ENCODE results near the gene LRRC53.

LRRC53 gene

DNA sequence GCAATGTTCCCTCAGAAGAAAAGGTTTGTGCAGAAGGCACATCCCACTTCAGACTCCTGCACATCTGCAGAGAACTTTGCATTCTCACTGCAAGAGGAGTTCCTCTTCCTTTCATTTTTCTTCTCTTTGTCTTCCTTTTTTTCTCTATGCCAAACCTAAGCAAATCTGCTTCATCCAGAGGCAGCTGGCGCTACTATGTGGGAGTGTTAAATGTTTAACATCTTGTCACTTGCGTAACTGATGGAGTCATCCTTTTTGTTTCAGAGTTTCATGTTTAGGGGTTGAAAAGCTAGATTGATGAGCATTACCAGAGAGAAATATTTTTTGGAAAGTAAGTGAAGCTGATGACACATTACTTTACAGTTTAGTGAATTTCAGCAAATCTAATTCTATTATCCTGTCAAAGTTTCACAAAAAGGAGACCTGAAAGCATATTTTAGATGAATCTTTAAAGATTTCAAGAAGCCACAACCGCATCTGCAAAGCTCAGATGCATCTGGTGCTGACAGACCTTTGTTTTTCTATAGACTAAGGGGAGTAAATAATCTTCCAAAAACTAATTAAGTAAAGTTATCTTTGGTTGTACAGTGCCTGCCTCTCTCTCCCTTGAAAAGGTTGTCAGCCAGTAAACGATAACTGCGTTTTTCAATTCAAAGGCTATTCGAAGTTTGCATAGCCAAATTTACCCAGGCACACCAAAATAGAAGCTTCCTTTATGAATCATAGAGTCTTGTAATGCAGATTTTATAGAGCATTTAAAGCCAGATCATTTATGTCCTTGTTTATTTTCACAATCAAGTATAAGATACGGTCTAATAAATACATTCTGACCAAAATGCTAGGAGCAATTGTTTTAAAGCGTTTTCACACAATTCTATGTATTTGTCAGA lies 1.2 kb upstream of the LRRC53 start:
- no peak for TF ChIP-seq CTCF (conservative IDR thresholded peaks at IDR 0.05; ENCODE audit: low read depth)
- no peak for DNase-seq (ENCODE audit: low spot score)
- ChIA-PET CTCF (interaction anchor here (0.6 to 0.7 kb wide), 2 partner anchors 99 to 361 kb away, joined by 3 to 7 read pairs; no protein-coding TSS in a partner anchor), POLR2A (ENCODE audit: low non-redundant PET) (no interaction called here)
- no peak overlapping the region for H3K27ac ChIP-seq

DNA sequence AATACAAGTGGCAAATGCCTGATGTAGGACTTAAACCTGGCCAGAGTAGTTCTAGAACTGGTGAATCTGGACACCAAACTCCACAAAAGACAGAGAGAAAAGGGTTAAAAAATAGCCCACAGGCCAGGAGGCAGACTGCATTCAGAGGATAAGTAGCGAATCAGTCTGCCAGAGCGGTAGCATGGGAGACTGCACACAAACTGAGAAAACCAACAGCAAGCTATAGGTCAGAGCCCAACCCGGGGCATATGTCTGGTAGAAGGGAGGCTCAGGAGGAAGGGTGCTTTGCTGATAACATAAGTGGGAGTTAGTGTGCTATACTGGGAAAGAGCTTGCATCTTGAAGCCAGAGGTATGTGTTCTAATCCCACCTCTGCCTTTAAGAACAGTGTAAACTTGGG lies 4.0 kb downstream of the LRRC53 start:
- no peak overlapping the region for H3K27ac ChIP-seq
- no peak for TF ChIP-seq CTCF (conservative IDR thresholded peaks at IDR 0.05; ENCODE audit: low read depth)
- DNase-seq (ENCODE audit: low spot score), result no peak
- ChIA-PET POLR2A (ENCODE audit: low non-redundant PET) (no interaction called here), CTCF (interaction anchor here (1.7 kb wide), 1 partner anchor 225 kb away, joined by 5 read pairs; the partner anchor contains the start of gene TYW3)

DNA sequence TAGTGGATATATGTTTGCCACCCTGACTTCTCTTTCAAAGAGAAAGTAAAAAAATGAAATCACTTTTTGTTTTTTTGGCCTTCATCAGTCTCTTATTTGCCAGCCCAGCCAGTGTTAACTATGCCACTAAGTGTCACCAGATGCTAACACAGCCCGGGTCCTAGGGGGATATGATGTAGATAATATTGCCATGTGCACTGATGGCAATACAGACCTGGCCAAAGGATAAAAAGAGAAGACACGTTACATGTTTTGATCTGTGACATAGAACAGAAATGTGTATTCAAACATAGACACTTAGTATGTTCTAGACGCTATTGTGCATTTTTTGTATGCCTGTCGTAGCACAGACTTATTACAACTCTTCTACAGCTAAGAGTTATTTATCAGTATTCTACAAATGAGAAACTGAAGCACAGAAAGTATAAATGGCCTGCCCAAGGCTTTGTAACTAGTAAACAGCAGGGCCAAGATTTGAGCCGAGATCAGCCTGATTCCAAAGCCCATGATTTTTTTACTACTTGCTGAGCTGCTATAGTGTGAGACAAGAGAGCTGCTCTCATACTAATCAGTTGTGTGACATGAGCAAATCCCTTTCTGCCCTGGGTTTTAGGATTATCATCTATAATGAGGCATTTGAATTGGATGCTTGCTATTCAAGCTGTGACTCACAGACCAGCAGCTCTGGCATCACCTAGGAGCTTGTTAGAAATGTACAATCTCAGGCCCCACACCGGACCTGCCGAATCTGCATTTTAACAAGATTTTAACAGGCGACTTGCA lies 6.3 kb downstream of the LRRC53 start:
- no peak for TF ChIP-seq CTCF (conservative IDR thresholded peaks at IDR 0.05; ENCODE audit: low read depth)
- no peak for DNase-seq (ENCODE audit: low spot score)
- ChIA-PET CTCF (interaction anchor here (0.6 to 0.7 kb wide), 2 partner anchors 183 to 1208 kb away, joined by 3 read pairs; no protein-coding TSS in a partner anchor), POLR2A (ENCODE audit: low non-redundant PET) (no interaction called here)
- no peak overlapping the region for H3K27ac ChIP-seq

- no peak for TF ChIP-seq CTCF (conservative IDR thresholded peaks at IDR 0.05; ENCODE audit: low read depth)
- no peak overlapping the region for H3K27ac ChIP-seq
- no peak for DNase-seq (ENCODE audit: low spot score)
- POLR2A ChIA-PET (ENCODE audit: low non-redundant PET), result no interaction called here
- CTCF ChIA-PET, result no interaction called here
Measured at GRCh38 chr1:74504933-74505512, 7.4 kb downstream of the LRRC53 start.

- POLR2A ChIA-PET (ENCODE audit: low non-redundant PET), result no interaction called here
- H3K27ac ChIP-seq, result no peak overlapping the region
- CTCF ChIA-PET, result interaction anchor here (0.6 to 1.0 kb wide), 6 partner anchors 9 to 1524 kb away, joined by 3 to 5 read pairs (median 4); no protein-coding TSS in a partner anchor
- peak; percentile 71 for TF ChIP-seq CTCF (conservative IDR thresholded peaks at IDR 0.05; ENCODE audit: low read depth)
- DNase-seq (ENCODE audit: low spot score), result peak; percentile 28
Measured at GRCh38 chr1:74504125-74504932, 8.1 kb downstream of the LRRC53 start.

Measured in RWPE1 (cell line).